ENCODE data around the gene METAP2. TPM values are rescaled to one million over a fixed set of nuclear protein-coding genes. Genes with fewer than 3 reads are reported as not detected.

The METAP2 gene
- total RNA-seq, 2 donors from 2014 or later, result 38.2 to 55.0 TPM

- Histone ChIP-seq H3K4me1 (no peaks in the 10 kb centered on the region), H3K36me3 (replicated peaks in 1 of 2; ENCODE audit: insufficient read depth in 1 of 2, low read depth in 2 of 2) (no peaks in the 10 kb centered on the region), H3K4me3 (no peak overlapping the region), H3K9me3 (no peaks in the 10 kb centered on the region), H3K27ac (no peak overlapping the region), H3K27me3 (no peaks in the 10 kb centered on the region)
- DNase-seq (no peak), ATAC-seq (no peak)
- TF ChIP-seq POLR2A (IDR thresholded peaks at IDR 0.05), result no peak
- no peak for TF ChIP-seq CTCF (IDR thresholded peaks at IDR 0.05)
- WGBS, 2 donors, result 82 to 90% methylated on average over 5 of the region's 5 CpGs
- intact Hi-C loops (cut with DNase I), result no loop called here
These were observed 79.4 kb downstream of the METAP2 start for GRCh38 chr12:95553197-95553943.

GRCh38 chr12:95554532-95555071, 80.7 kb downstream of the METAP2 start:
- TF ChIP-seq CTCF (IDR thresholded peaks at IDR 0.05) (no peak), POLR2A (IDR thresholded peaks at IDR 0.05) (no peak)
- H3K9me3 ChIP-seq, result no peaks in the 10 kb centered on the region
- no peak for DNase-seq
- WGBS, 2 donors, result 20% methylated on average over 4 of the region's 4 CpGs
- H3K27me3 ChIP-seq, result no peaks in the 10 kb centered on the region
- intact Hi-C loops (cut with DNase I), result no loop called here
- no peaks in the 10 kb centered on the region for H3K4me1 ChIP-seq
- no peak overlapping the region for H3K4me3 ChIP-seq
- no peak overlapping the region for H3K27ac ChIP-seq
- ATAC-seq, result no peak
- H3K36me3 ChIP-seq (replicated peaks in 1 of 2; ENCODE audit: insufficient read depth in 1 of 2, low read depth in 2 of 2), result no peaks in the 10 kb centered on the region

GRCh38 chr12:95557625-95558024, 83.7 kb downstream of the METAP2 start:
- Histone ChIP-seq H3K9me3 (no peaks in the 10 kb centered on the region), H3K4me3 (no peak overlapping the region), H3K27ac (no peak overlapping the region), H3K27me3 (no peaks in the 10 kb centered on the region), H3K4me1 (no peaks in the 10 kb centered on the region), H3K36me3 (replicated peaks in 1 of 2; ENCODE audit: insufficient read depth in 1 of 2, low read depth in 2 of 2) (no peaks in the 10 kb centered on the region)
- ATAC-seq, result no peak
- no peak for DNase-seq
- TF ChIP-seq CTCF (IDR thresholded peaks at IDR 0.05) (no peak), POLR2A (IDR thresholded peaks at IDR 0.05) (no peak)
- 81 to 86% methylated on average over 1 of the region's 1 CpG for WGBS, 2 donors
- intact Hi-C loops (cut with DNase I), result no loop called here

Small RNA genes within 50 kb of the gene (small RNA-seq; reads per million reads assigned to genes)
- gene RNU6-735P, result not detected

Other genes starting within 250 kb of the METAP2 start
- 10 to 100 TPM in 1 of 2 donors, 1 to 10 TPM in 1; 7.0 to 21.1 TPM for gene USP44, start 77.3 kb downstream of the METAP2 start, total RNA-seq